SK-N-SH (cell line): ENCODE results near the gene VWA3B.

Source experiments
- CTCF ChIP-seq: fragments of 200-600 bp; sonication (generic); IDR thresholded peaks from 2 replicates; pipeline ENCODE4 v1.6.1; 2017; ENCODE audit warnings: antibody characterized with exemption, mild to moderate bottlenecking, moderate library complexity
- ELF1 ChIP-seq: IDR thresholded peaks from 2 replicates; pipeline ENCODE4 v1.4.0; 2012
- GABPA ChIP-seq: IDR thresholded peaks from 2 replicates; pipeline ENCODE4 v1.4.0; 2012; ENCODE audit warnings: low read depth, mild to moderate bottlenecking
- MEF2A ChIP-seq: IDR thresholded peaks from 2 replicates; pipeline ENCODE4 v1.4.0; 2012; ENCODE audit warnings: low read depth, borderline replicate concordance
- NRF1 ChIP-seq: IDR thresholded peaks from 2 replicates; pipeline ENCODE4 v1.6.1; 2012; ENCODE audit warnings: low read depth, mild to moderate bottlenecking, low read length
- POLR2AphosphoS5 ChIP-seq: IDR thresholded peaks from 2 replicates; pipeline ENCODE4 v1.6.1; 2012; ENCODE audit warnings: low read depth, low read length
- RCOR1 ChIP-seq: fragments of 150-350 bp; IDR thresholded peaks from 2 replicates; pipeline ENCODE4 v1.6.1; 2017; ENCODE audit warnings: antibody characterized with exemption, low read length
- RFX5 ChIP-seq: IDR thresholded peaks from 2 replicates; pipeline ENCODE4 v1.6.1; 2012; ENCODE audit warnings: mild to moderate bottlenecking, improper control_type of control experiment, low read length
- TAF1 ChIP-seq: IDR thresholded peaks from 2 replicates; pipeline ENCODE4 v1.6.1; 2012; ENCODE audit warnings: low read depth, mild to moderate bottlenecking, low read length, moderate library complexity, borderline replicate concordance

GRCh38 chr2:98149333-98149697 lies 62.3 kb downstream of the VWA3B start:
- no peak for TF ChIP-seq CTCF
- TF ChIP-seq MEF2A = no peak
- no peak for TF ChIP-seq RFX5
- TF ChIP-seq RCOR1 = no peak
- no peak for TF ChIP-seq NRF1
- TF ChIP-seq POLR2AphosphoS5 = no peak
- TF ChIP-seq GABPA = no peak
- TF ChIP-seq TAF1 = no peak
- no peak for TF ChIP-seq ELF1
